H9 (cell line): ENCODE measurements around the gene PRMT5. TPM values are rescaled to one million over a fixed set of nuclear protein-coding genes. Genes with fewer than 3 reads are reported as not detected.

ENCODE experiments used
- DNase-seq: peaks from one replicate; pipeline ENCODE4 v3.0.0-alpha.2; 2017
- H2AFZ ChIP-seq: one replicate; pipeline ENCODE4 v1.6.1; 2013; ENCODE audit warnings: mild to moderate bottlenecking, low read length, control low read depth, moderate library complexity
- H2AK5ac ChIP-seq: 2 replicates; pipeline ENCODE4 v1.6.1; 2013; ENCODE audit warnings: low read length, control low read depth, mixed read lengths; ENCODE audit not compliant: insufficient read length
- H2BK120ac ChIP-seq: one replicate; pipeline ENCODE4 v1.6.1; 2013; ENCODE audit warnings: low read depth, mild to moderate bottlenecking, low read length, control low read depth, inconsistent platforms; ENCODE audit not compliant: poor library complexity, severe bottlenecking
- H2BK12ac ChIP-seq: 2 replicates; pipeline ENCODE4 v1.6.1; 2013; ENCODE audit warnings: low read length, control low read depth, mixed read lengths, low read depth; ENCODE audit not compliant: insufficient read length
- H2BK15ac ChIP-seq: 2 replicates; pipeline ENCODE4 v1.6.1; 2013; ENCODE audit warnings: low read depth, low read length, control low read depth
- H2BK20ac ChIP-seq: one replicate; pipeline ENCODE4 v1.6.1; 2013; ENCODE audit warnings: low read depth, mild to moderate bottlenecking, low read length, control low read depth, inconsistent platforms; ENCODE audit not compliant: poor library complexity, severe bottlenecking
- H2BK5ac ChIP-seq: 2 replicates; pipeline ENCODE4 v1.6.1; 2013; ENCODE audit warnings: low read length, control low read depth, mixed read lengths; ENCODE audit not compliant: insufficient read length
- H3K14ac ChIP-seq: 2 replicates; pipeline ENCODE4 v1.6.1; 2013; ENCODE audit warnings: low read length, control low read depth; ENCODE audit not compliant: insufficient read depth
- H3K18ac ChIP-seq: 2 replicates; pipeline ENCODE4 v1.6.1; 2013; ENCODE audit warnings: low read depth, mild to moderate bottlenecking, mixed read lengths, low read length, control low read depth; ENCODE audit not compliant: insufficient read length
- H3K23ac ChIP-seq: 2 replicates; pipeline ENCODE4 v1.6.1; 2013; ENCODE audit warnings: low read length, control low read depth, mixed read lengths, low read depth; ENCODE audit not compliant: insufficient read length
- H3K23me2 ChIP-seq: 2 replicates; pipeline ENCODE4 v1.6.1; 2013; ENCODE audit warnings: low read depth, mild to moderate bottlenecking, mixed read lengths, low read length, control low read depth; ENCODE audit not compliant: insufficient read length, poor library complexity, severe bottlenecking
- H3K27ac ChIP-seq: 2 replicates; pipeline ENCODE4 v1.5.1; 2013; ENCODE audit warnings: low read length, control low read depth, mixed read lengths, low read depth; ENCODE audit not compliant: insufficient read length
- H3K27me3 ChIP-seq: 2 replicates; pipeline ENCODE4 v1.6.1; 2013; ENCODE audit warnings: low read length, control low read depth, inconsistent platforms; ENCODE audit not compliant: insufficient read depth
- H3K4ac ChIP-seq: 2 replicates; pipeline ENCODE4 v1.6.1; 2013; ENCODE audit warnings: low read depth, mild to moderate bottlenecking, control low read depth, inconsistent platforms, low read length, moderate library complexity
- H3K4me1 ChIP-seq: 2 replicates; pipeline ENCODE4 v1.6.1; 2013; ENCODE audit warnings: low read length, control low read depth, inconsistent platforms; ENCODE audit not compliant: insufficient read depth
- H3K4me2 ChIP-seq: 2 replicates; pipeline ENCODE4 v1.6.1; 2013; ENCODE audit warnings: low read length, control low read depth, mixed read lengths; ENCODE audit not compliant: insufficient read length, insufficient read depth
- H3K56ac ChIP-seq: 2 replicates; pipeline ENCODE4 v1.6.1; 2013; ENCODE audit warnings: low read depth, mild to moderate bottlenecking, mixed read lengths, low read length, control low read depth; ENCODE audit not compliant: insufficient read length
- H3K79me1 ChIP-seq: 2 replicates; pipeline ENCODE4 v1.6.1; 2013; ENCODE audit warnings: low read depth, mild to moderate bottlenecking, moderate library complexity, low read length, control low read depth, inconsistent platforms; ENCODE audit not compliant: insufficient read depth, poor library complexity, severe bottlenecking
- H3K79me2 ChIP-seq: 2 replicates; pipeline ENCODE4 v1.6.1; 2013; ENCODE audit warnings: low read length, control low read depth, inconsistent platforms; ENCODE audit not compliant: insufficient read depth
- H3K9ac ChIP-seq: 2 replicates; pipeline ENCODE4 v1.6.1; 2013; ENCODE audit warnings: low read length, control low read depth, mixed read lengths; ENCODE audit not compliant: insufficient read length; ENCODE audit errors: extremely low read depth
- H3K9me3 ChIP-seq: one replicate; pipeline ENCODE4 v1.6.1; 2013; ENCODE audit warnings: low read depth, low read length, inconsistent platforms; ENCODE audit not compliant: control insufficient read depth
- H3T11ph ChIP-seq: one replicate; pipeline ENCODE4 v1.6.1; 2013; ENCODE audit warnings: mild to moderate bottlenecking, low read length, control low read depth, inconsistent platforms
- H4K20me1 ChIP-seq: one replicate; pipeline ENCODE4 v1.6.1; 2013; ENCODE audit not compliant: control insufficient read depth, insufficient read length, insufficient read depth
- H4K5ac ChIP-seq: 2 replicates; pipeline ENCODE4 v1.6.1; 2013; ENCODE audit warnings: low read depth, mild to moderate bottlenecking, mixed read lengths, low read length, control low read depth; ENCODE audit not compliant: insufficient read length
- H4K8ac ChIP-seq: replicated peaks from 2 replicates; pipeline ENCODE4 v1.6.1; 2013; ENCODE audit warnings: low read length, control low read depth, mixed read lengths, low read depth; ENCODE audit not compliant: insufficient read length
- H4K91ac ChIP-seq: 2 replicates; pipeline ENCODE4 v1.6.1; 2013; ENCODE audit warnings: low read depth, mild to moderate bottlenecking, moderate library complexity, mixed read lengths, low read length, control low read depth; ENCODE audit not compliant: insufficient read length
- H3K27ac Mint-ChIP-seq, 3 experiments: 2 replicates in 2 of 3; 3 replicates in 1 of 3; pipeline ENCODE4 v1.8.0; 2020 to 2021; ENCODE audit warnings: mixed read lengths in 3 of 3, mild to moderate bottlenecking in 1 of 3, moderate library complexity in 1 of 3
- H3K27me3 Mint-ChIP-seq: 2 replicates; pipeline ENCODE4 v1.8.0; 2021; ENCODE audit warnings: low read depth, mild to moderate bottlenecking, moderate library complexity, mixed read lengths
- H3K36me3 Mint-ChIP-seq, 3 experiments: 2 replicates in 2 of 3; 3 replicates in 1 of 3; pipeline ENCODE4 v1.8.0; 2020 to 2021; ENCODE audit warnings: low read depth in 3 of 3, mixed read lengths in 3 of 3; ENCODE audit not compliant: insufficient read depth in 1 of 3
- H3K4me1 Mint-ChIP-seq, 2 experiments: 2 replicates each; pipeline ENCODE4 v1.8.0; 2020; ENCODE audit warnings: mixed read lengths in 2 of 2
- H3K4me3 Mint-ChIP-seq, 2 experiments: 2 replicates in 1 of 2; 3 replicates in 1 of 2; pipeline ENCODE4 v1.8.0; 2020 to 2021; ENCODE audit warnings: mild to moderate bottlenecking in 2 of 2, mixed read lengths in 2 of 2, moderate library complexity in 1 of 2
- H3K9me3 Mint-ChIP-seq, 2 experiments: 2 replicates in 1 of 2; 3 replicates in 1 of 2; pipeline ENCODE4 v1.8.0; 2020; ENCODE audit warnings: mild to moderate bottlenecking in 2 of 2, mixed read lengths in 2 of 2, moderate library complexity in 1 of 2
- CTCF ChIP-seq: fragments of 200-600 bp; sonication (generic); conservative IDR thresholded peaks from 3 replicates; pipeline ENCODE4 v1.8.0; 2021; ENCODE audit warnings: antibody characterized with exemption, mild to moderate bottlenecking
- WGBS: extraction: QIAGEN DNeasy Blood & Tissue Kit; methylation state at CpG from one replicate; pipeline ENCODE4 v1.1.7; 2013; ENCODE audit warnings: missing lambda C conversion rate, low lambda C conversion rate, mixed read lengths; ENCODE audit not compliant: insufficient read length; ENCODE audit errors: extremely low coverage; 5-methylcytosine and 5-hydroxymethylcytosine counted together
- total RNA-seq: library from RNA; stranded (reverse); gene quantifications from 2 replicates; pipeline ENCODE4 v1.2.1, GENCODE V29; 2021

Gene PRMT5
- total RNA-seq, 1 experiment from 2014 or later, result 141 TPM

- H3K4me1 ChIP-seq, result no peaks in the 10 kb centered on the region
- H3K23me2 ChIP-seq, result peaks cover 1% of the 10 kb centered on the region
- H3K23ac ChIP-seq, result no peak overlapping the region
- no peak overlapping the region for H4K8ac ChIP-seq
- WGBS, result no CpG with 5 or more reads among the region's 1 CpG
- H2BK15ac ChIP-seq, result no peak overlapping the region
- H3K79me1 ChIP-seq, result no peaks in the 10 kb centered on the region
- no peak overlapping the region for H3K27ac ChIP-seq
- H4K91ac ChIP-seq, result no peak overlapping the region
- H2AFZ ChIP-seq, result no peak overlapping the region
- H3K4me1 Mint-ChIP-seq, result no peaks in the 10 kb centered on the region
- no peaks in the 10 kb centered on the region for H3K9me3 ChIP-seq
- no peak overlapping the region for H3K4me3 Mint-ChIP-seq
- H3K4ac ChIP-seq, result no peak overlapping the region
- H3K27me3 Mint-ChIP-seq, result no peaks in the 10 kb centered on the region
- no peak overlapping the region for H2BK20ac ChIP-seq
- H2BK120ac ChIP-seq, result no peak overlapping the region
- H2BK5ac ChIP-seq, result no peak overlapping the region
- H2BK12ac ChIP-seq, result no peak overlapping the region
- no peak overlapping the region for H3K14ac ChIP-seq
- H3K9ac ChIP-seq, result no peak overlapping the region
- H3K4me2 ChIP-seq, result no peak overlapping the region
- H3K18ac ChIP-seq, result no peak overlapping the region
- no peaks in the 10 kb centered on the region for H4K20me1 ChIP-seq
- DNase-seq, result no peak
- H3K27me3 ChIP-seq, result no peaks in the 10 kb centered on the region
- no peak for TF ChIP-seq CTCF
- H3K79me2 ChIP-seq, result no peaks in the 10 kb centered on the region
- H2AK5ac ChIP-seq, result no peak overlapping the region
- no peak overlapping the region for H3T11ph ChIP-seq
- H3K9me3 Mint-ChIP-seq, result no peaks in the 10 kb centered on the region
- peaks cover 0 to 9% (median 0%) of the 10 kb centered on the region in 3 experiments; a peak in 3 of 7 replicates for H3K36me3 Mint-ChIP-seq
- H3K56ac ChIP-seq, result no peak overlapping the region
- H3K27ac Mint-ChIP-seq, result no peak overlapping the region
- H4K5ac ChIP-seq, result no peak overlapping the region
These were observed 6.0 kb upstream of the PRMT5 start for GRCh38 chr14:22935156-22935555.
